H1 (cell line): ENCODE measurements around the gene UBAP2. TPM values are rescaled to one million over a fixed set of nuclear protein-coding genes. Genes with fewer than 3 reads are reported as not detected.

ENCODE experiments used
- CTCF ChIA-PET: fragments of 300-600 bp; sonication (Branson Sonifier 250); formaldehyde crosslinking; loops from one replicate; lab custom pipeline; 2021; ENCODE audit not compliant: partially characterized antibody; lab: Charles Lee
- POLR2A ChIA-PET: fragments of 300-600 bp; sonication (Branson Sonifier 250); formaldehyde crosslinking; loops from one replicate; lab custom pipeline; 2021; ENCODE audit warnings: inconsistent platforms; ENCODE audit not compliant: partially characterized antibody; lab: Charles Lee
- DNase-seq, 2 experiments: peaks; one replicate each; pipeline versions ENCODE4 v3.0.0 to v3.0.0-alpha.2; 2010 to 2022; ENCODE audit warnings: low spot score in 2 of 2, low read depth in 1 of 2, mixed read lengths in 1 of 2
- FAIRE-seq: peaks from 2 replicates; lab custom pipeline; 2011; peaks lifted over from hg19 to GRCh38; lab: Jason Lieb, UNC
- H2AFZ ChIP-seq: 2 replicates; pipeline ENCODE4 v1.8.1; 2012; ENCODE audit warnings: low read length, inconsistent platforms
- H2AK5ac ChIP-seq: 2 replicates; pipeline ENCODE4 v1.6.1; 2013; ENCODE audit warnings: low read depth, low read length
- H2BK120ac ChIP-seq: replicated peaks from 2 replicates; pipeline ENCODE3; 2013; ENCODE audit warnings: low read depth, low read length, inconsistent platforms
- H2BK12ac ChIP-seq: 2 replicates; pipeline ENCODE4 v1.6.1; 2013; ENCODE audit warnings: low read depth, low read length
- H2BK15ac ChIP-seq: 2 replicates; pipeline ENCODE4 v1.6.1; 2013; ENCODE audit warnings: low read length
- H2BK20ac ChIP-seq: 2 replicates; pipeline ENCODE4 v1.6.1; 2013; ENCODE audit warnings: low read length
- H2BK5ac ChIP-seq: 2 replicates; pipeline ENCODE4 v1.6.1; 2013; ENCODE audit warnings: low read depth, low read length
- H3K14ac ChIP-seq: 2 replicates; pipeline ENCODE4 v1.6.1; 2013; ENCODE audit warnings: inconsistent platforms; ENCODE audit not compliant: insufficient read length
- H3K18ac ChIP-seq: 2 replicates; pipeline ENCODE4 v1.6.1; 2013; ENCODE audit warnings: low read length; ENCODE audit errors: extremely low read depth
- H3K23ac ChIP-seq: 2 replicates; pipeline ENCODE4 v1.6.1; 2013; ENCODE audit warnings: inconsistent platforms; ENCODE audit not compliant: insufficient read length
- H3K23me2 ChIP-seq: 2 replicates; pipeline ENCODE4 v1.6.1; 2013; ENCODE audit warnings: low read depth, low read length
- H3K27ac ChIP-seq: 2 replicates; pipeline ENCODE4 v1.6.1; 2011; ENCODE audit warnings: low read depth, low read length, inconsistent platforms
- H3K27me3 ChIP-seq, 4 experiments: replicated peaks in 1 of 4; 1 replicate in 1 of 4; 2 replicates in 3 of 4; pipeline versions ENCODE4 v1.6.1 to v1.8.1; 2011 to 2013; ENCODE audit warnings: low read length in 3 of 4, mild to moderate bottlenecking in 3 of 4, inconsistent platforms in 2 of 4, mixed read lengths in 2 of 4, moderate library complexity in 1 of 4; ENCODE audit not compliant: control insufficient read depth in 3 of 4, insufficient read depth in 3 of 4; ENCODE audit errors: extremely low read depth in 1 of 4
- H3K36me3 ChIP-seq, 4 experiments: 2 replicates each; pipeline versions ENCODE4 v1.6.1 to v1.8.1; 2011 to 2013; ENCODE audit warnings: mild to moderate bottlenecking in 4 of 4, low read length in 3 of 4, moderate library complexity in 2 of 4, control low read depth in 1 of 4, inconsistent platforms in 1 of 4; ENCODE audit not compliant: insufficient read depth in 4 of 4, control insufficient read depth in 2 of 4
- H3K4ac ChIP-seq: replicated peaks from 2 replicates; pipeline ENCODE3; 2013; ENCODE audit warnings: low read length, low read depth, mixed read lengths, inconsistent platforms; ENCODE audit not compliant: insufficient read length
- H3K4me1 ChIP-seq, 4 experiments: replicated peaks in 1 of 4; 1 replicate in 1 of 4; 2 replicates in 3 of 4; pipeline versions ENCODE4 v1.6.1 to v1.8.1; 2011 to 2013; ENCODE audit warnings: low read length in 3 of 4, inconsistent platforms in 2 of 4, mixed read lengths in 1 of 4; ENCODE audit not compliant: insufficient read depth in 4 of 4, control insufficient read depth in 3 of 4
- H3K4me2 ChIP-seq, 2 experiments: 2 replicates each; pipeline versions ENCODE4 v1.6.1 to v1.8.1; 2011 to 2013; ENCODE audit warnings: low read depth in 2 of 2, low read length in 2 of 2, control low read depth in 1 of 2, inconsistent platforms in 1 of 2, mild to moderate bottlenecking in 1 of 2; ENCODE audit not compliant: insufficient read depth in 1 of 2
- H3K4me3 ChIP-seq, 4 experiments: fragments of 200-600, 300-600 bp in 1 of 4; sonication (generic), shearing (Covaris generic), sonication (Bioruptor Twin) in 1 of 4; 2 replicates each; pipeline versions ENCODE4 v1.5.1 to v1.8.1; 2011 to 2016; ENCODE audit warnings: low read length in 4 of 4, low read depth in 3 of 4, control low read depth in 2 of 4, inconsistent platforms in 2 of 4, mild to moderate bottlenecking in 2 of 4, mixed read lengths in 1 of 4, moderate library complexity in 1 of 4; ENCODE audit not compliant: insufficient read depth in 2 of 4; ENCODE audit errors: extremely low read depth in 1 of 4
- H3K56ac ChIP-seq: replicated peaks from 2 replicates; pipeline ENCODE3; 2013; ENCODE audit warnings: low read depth, mild to moderate bottlenecking, mixed read lengths, low read length, inconsistent platforms; ENCODE audit not compliant: insufficient read length
- H3K79me1 ChIP-seq: 2 replicates; pipeline ENCODE4 v1.6.1; 2013; ENCODE audit warnings: low read depth, low read length, control low read depth
- H3K79me2 ChIP-seq, 2 experiments: 2 replicates each; pipeline versions ENCODE4 v1.6.1 to v1.8.1; 2012 to 2013; ENCODE audit warnings: low read length in 2 of 2, mild to moderate bottlenecking in 2 of 2, inconsistent platforms in 1 of 2; ENCODE audit not compliant: insufficient read depth in 2 of 2, control insufficient read depth in 1 of 2
- H3K9ac ChIP-seq, 4 experiments: replicated peaks in 1 of 4; 1 replicate in 1 of 4; 2 replicates in 3 of 4; pipeline versions ENCODE4 v1.6.1 to v1.8.1; 2011 to 2013; ENCODE audit warnings: low read depth in 3 of 4, low read length in 3 of 4, control low read depth in 2 of 4, mild to moderate bottlenecking in 2 of 4, moderate library complexity in 2 of 4, inconsistent platforms in 1 of 4; ENCODE audit errors: extremely low read depth in 1 of 4
- H3K9me3 ChIP-seq, 2 experiments: 2 replicates each; pipeline versions ENCODE4 v1.6.1 to v1.8.1; 2012 to 2013; ENCODE audit warnings: mild to moderate bottlenecking in 2 of 2, moderate library complexity in 2 of 2, control low read depth in 1 of 2, inconsistent platforms in 1 of 2, low read depth in 1 of 2, low read length in 1 of 2, mixed read lengths in 1 of 2; ENCODE audit not compliant: insufficient read depth in 2 of 2
- H4K20me1 ChIP-seq, 2 experiments: replicated peaks in 1 of 2; 2 replicates each; pipeline versions ENCODE3 to v1.8.1; 2011 to 2013; ENCODE audit warnings: inconsistent platforms in 2 of 2, low read length in 2 of 2, mild to moderate bottlenecking in 1 of 2; ENCODE audit not compliant: insufficient read depth in 2 of 2, control insufficient read depth in 1 of 2
- H4K5ac ChIP-seq: 2 replicates; pipeline ENCODE4 v1.6.1; 2013; ENCODE audit warnings: low read length, low read depth, mixed read lengths, inconsistent platforms; ENCODE audit not compliant: insufficient read length
- H4K8ac ChIP-seq: 2 replicates; pipeline ENCODE4 v1.8.0; 2013; ENCODE audit warnings: mild to moderate bottlenecking, moderate library complexity, low read length, inconsistent platforms; ENCODE audit not compliant: insufficient read depth; ENCODE audit errors: extremely low read depth
- H4K91ac ChIP-seq: replicated peaks from 2 replicates; pipeline ENCODE3; 2013; ENCODE audit warnings: low read length, mixed read lengths, inconsistent platforms; ENCODE audit not compliant: insufficient read length
- CBX8 ChIP-seq: fragments of 300-800, 300-1000 bp; sonication (generic); IDR thresholded peaks from 2 replicates; pipeline ENCODE4 v1.7.1; 2016; ENCODE audit warnings: low read depth, low read length, borderline replicate concordance
- PHF8 ChIP-seq: fragments of 200-600 bp; sonication (generic); conservative IDR thresholded peaks from 2 replicates; pipeline ENCODE4 v1.7.1; 2012; ENCODE audit warnings: low read depth, mild to moderate bottlenecking, inconsistent platforms, low read length, moderate library complexity
- POLR2AphosphoS5 ChIP-seq: IDR thresholded peaks from 2 replicates; pipeline ENCODE4 v1.6.1; 2011; ENCODE audit warnings: low read depth, low read length
- POU5F1 ChIP-seq: IDR thresholded peaks from 2 replicates; pipeline ENCODE4 v1.6.1; 2011; ENCODE audit warnings: low read depth, mild to moderate bottlenecking, low read length, moderate library complexity
- TCF12 ChIP-seq: IDR thresholded peaks from 2 replicates; pipeline ENCODE4 v1.6.1; 2011; ENCODE audit warnings: low read depth, mild to moderate bottlenecking, low read length
- TEAD4 ChIP-seq: IDR thresholded peaks from 2 replicates; pipeline ENCODE4 v1.6.1; 2012; ENCODE audit warnings: low read depth, low read length, inconsistent platforms, mixed read lengths
- WGBS, 2 experiments: shearing (Covaris generic) in 1 of 2; methylation state at CpG; one replicate each; pipeline versions ENCODE4 v1.1.6 to v1.1.7; 2013 to 2015; ENCODE audit warnings: low lambda C conversion rate in 2 of 2, mixed read lengths in 2 of 2, inconsistent platforms in 1 of 2, low coverage in 1 of 2, missing lambda C conversion rate in 1 of 2; ENCODE audit not compliant: insufficient replicate concordance in 2 of 2, insufficient coverage in 1 of 2, insufficient read length in 1 of 2; ENCODE audit errors: extremely low coverage in 1 of 2, missing lambda C conversion rate in 1 of 2; 5-methylcytosine and 5-hydroxymethylcytosine counted together
- polyA plus RNA-seq, 7 experiments: library from polyadenylated mRNA; depleted of rRNA in 3 of 7; stranded (reverse) in 5 of 7; unstranded in 2 of 7; fragments of >200 nt in 5 of 7; fragments of 200-250 nt in 2 of 7; gene quantifications; 1 replicate in 5 of 7; 2 replicates in 1 of 7; 4 replicates in 1 of 7; pipeline versions ENCODE4 v1.2.1 to v1.2.3, GENCODE V29; 2011 to 2013; ENCODE audit warnings: missing spikeins in 2 of 7, mixed read lengths in 2 of 7
- total RNA-seq: library from RNA; stranded (reverse); fragmentation: NEBNext Ultra II Directional; extraction: Animal tissue kit (Norgen Biotek cat#: 25700); gene quantifications from 2 replicates; pipeline ENCODE4 v1.2.1, GENCODE V29; 2021

The UBAP2 gene
- total and polyA plus RNA-seq, 2 of the 8 experiments (the other 6 are each of a cell fraction or from before 2014, with no cell fraction given), result 75.0 to 81.4 TPM

DNA sequence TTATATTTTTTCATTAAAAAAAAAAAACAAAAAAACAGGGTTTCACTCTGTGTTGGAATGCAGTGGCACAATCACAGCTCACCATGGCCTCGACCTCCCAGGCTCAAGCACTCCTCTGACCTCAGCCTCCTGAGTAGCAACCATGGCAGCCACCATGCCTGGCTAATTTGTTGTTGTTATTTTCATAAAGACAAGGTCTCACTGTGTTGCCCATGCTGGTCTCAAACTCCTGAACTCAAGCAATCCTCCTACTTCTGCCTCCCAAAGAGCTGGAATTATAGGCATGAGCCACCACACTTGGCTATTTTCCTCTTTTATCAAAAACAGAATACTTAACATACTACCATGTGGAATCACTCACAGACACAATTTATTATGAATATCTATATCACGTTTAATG lies 46.7 kb downstream of the UBAP2 start:
- Histone ChIP-seq H3K14ac (no peak overlapping the region), H3K79me1 (no peaks in the 10 kb centered on the region), H3K4me2 (no peak overlapping the region), H2BK20ac (no peak overlapping the region), H2AFZ (no peak overlapping the region), H2BK15ac (no peak overlapping the region), H2BK120ac (no peak overlapping the region), H4K5ac (no peak overlapping the region), H2BK12ac (no peak overlapping the region), H3K9ac (no peak overlapping the region), H3K23ac (no peak overlapping the region), H3K56ac (no peak overlapping the region), H3K18ac (no peak overlapping the region), H3K23me2 (no peaks in the 10 kb centered on the region), H3K9me3 (no peaks in the 10 kb centered on the region), H4K8ac (no peak overlapping the region), H3K27ac (no peak overlapping the region), H3K79me2 (no peaks in the 10 kb centered on the region; a peak in 1 of 4 replicates), H2AK5ac (no peak overlapping the region), H3K27me3 (no peaks in the 10 kb centered on the region), H3K4me1 (no peaks in the 10 kb centered on the region), H4K91ac (no peak overlapping the region), H3K4ac (no peak overlapping the region), H4K20me1 (peaks cover 0 to 3% of the 10 kb centered on the region in 2 experiments), H3K4me3 (no peak overlapping the region), H2BK5ac (no peak overlapping the region), H3K36me3 (peaks cover 0 to 41% (median 6%) of the 10 kb centered on the region in 4 experiments; a peak in 5 of 8 replicates)
- TF ChIP-seq CBX8 (no peak), POU5F1 (no peak), TCF12 (no peak), TEAD4 (no peak), POLR2AphosphoS5 (no peak), PHF8 (no peak)
- ChIA-PET POLR2A (interaction anchor here (1.6 kb wide), 1 partner anchor 11 kb away, joined by 4 read pairs; no protein-coding TSS in a partner anchor), CTCF (interaction anchor here (0.9 to 1.4 kb wide), 2 partner anchors 72 to 74 kb away, joined by 3 to 5 read pairs; no protein-coding TSS in a partner anchor)
- FAIRE-seq (no peak), DNase-seq (no peak)
- WGBS, 2 experiments, result 97% methylated on average over 2 of the region's 2 CpGs; no CpG with 5 or more reads in 1 of the 2 experiments
